Testis (tissue), 3 donors: Measurements from ENCODE around the gene PLIN4. TPM values are rescaled to one million over a fixed set of nuclear protein-coding genes. Genes with fewer than 3 reads are reported as not detected.

Source experiments
- DNase-seq: peaks from one replicate; pipeline ENCODE4 v3.0.0-alpha.2; 2019
- H3K27ac ChIP-seq, 2 donors: fragments of 200-600 bp; sonication (generic); one replicate each; pipeline ENCODE4 v1.5.1; 2019
- H3K27me3 ChIP-seq: fragments of 200-600 bp; sonication (generic); one replicate; pipeline ENCODE4 v1.5.1; 2019
- H3K36me3 ChIP-seq: fragments of 200-600 bp; sonication (generic); one replicate; pipeline ENCODE4 v1.5.1; 2017; ENCODE audit warnings: low read depth; ENCODE audit errors: missing control alignments
- H3K4me1 ChIP-seq: fragments of 200-600 bp; sonication (generic); one replicate; pipeline ENCODE4 v1.5.1; 2019
- H3K4me3 ChIP-seq, 2 donors: fragments of 200-600 bp; sonication (generic); one replicate each; pipeline ENCODE4 v1.5.1; 2017 to 2019
- H3K9me3 ChIP-seq: fragments of 200-600 bp; sonication (generic); one replicate; pipeline ENCODE4 v1.5.1; 2017
- POLR2A ChIP-seq: fragments of 450-650 bp; IDR thresholded peaks from one replicate; pipeline ENCODE4 v1.6.1; 2017; ENCODE audit warnings: antibody characterized with exemption, mild to moderate bottlenecking, moderate library complexity
- WGBS, 2 donors: methylation state at CpG; one replicate each; pipeline ENCODE4 v1.1.5; 2018; 5-methylcytosine and 5-hydroxymethylcytosine counted together
- intact Hi-C: fragments of 100-400 bp; cut with DNase I; formaldehyde crosslinking; loops from one replicate; pipeline ENCODE4 v1.15.1; 2023; ENCODE audit warnings: low total_unique reads
- polyA plus RNA-seq: library from polyadenylated mRNA; stranded (reverse); fragments of 350-450 nt; fragmentation: Illumina TruSeq; extraction: RNeasy Lipid Tissue Mini Kit (QIAGEN cat#74804); gene quantifications from one replicate; pipeline ENCODE4 v1.2.3, GENCODE V29; 2014; ENCODE audit warnings: low read depth, low replicate concordance; ENCODE audit not compliant: insufficient read depth
- total RNA-seq, 2 donors: library from RNA; depleted of rRNA; stranded (reverse); fragments of >200 nt; gene quantifications; one replicate each; pipeline ENCODE4 v1.2.3, GENCODE V29; 2016
- TF ChIP-seq, protein P1 (sequence below), 3 experiments: fragments of 450-650 bp in 2 of 3; fragments of 200-600 bp in 1 of 3; sonication (generic) in 1 of 3; IDR thresholded peaks; one replicate each; pipeline ENCODE4 v1.5.1; 2016 to 2019; ENCODE audit warnings: antibody characterized with exemption in 3 of 3, mild to moderate bottlenecking in 2 of 3, moderate library complexity in 1 of 3

The PLIN4 gene
- total and polyA plus RNA-seq, 3 donors from 2014 or later: 2.8 to 4.0 (median 3.7) TPM

GRCh38 chr19:4559569-4559968 lies 41.3 kb upstream of the PLIN4 start, which contains the start of gene SEMA6B:
Gene SEMA6B (minus strand): TSS chr19:4559684. CDS start chr19:4558457, 1,227 bp downstream.
- Histone ChIP-seq H3K9me3 (no peaks in the 10 kb centered on the region), H3K27me3 (no peaks in the 10 kb centered on the region), H3K36me3 (no peaks in the 10 kb centered on the region), H3K27ac (no peak within 1 kb of the TSS), H3K4me1 (no peaks in the 10 kb centered on the region), H3K4me3 (no peak within 1 kb of the TSS)
- intact Hi-C loops: no loop called here
- no peak for TF ChIP-seq POLR2A
- TF ChIP-seq, protein P1, sequence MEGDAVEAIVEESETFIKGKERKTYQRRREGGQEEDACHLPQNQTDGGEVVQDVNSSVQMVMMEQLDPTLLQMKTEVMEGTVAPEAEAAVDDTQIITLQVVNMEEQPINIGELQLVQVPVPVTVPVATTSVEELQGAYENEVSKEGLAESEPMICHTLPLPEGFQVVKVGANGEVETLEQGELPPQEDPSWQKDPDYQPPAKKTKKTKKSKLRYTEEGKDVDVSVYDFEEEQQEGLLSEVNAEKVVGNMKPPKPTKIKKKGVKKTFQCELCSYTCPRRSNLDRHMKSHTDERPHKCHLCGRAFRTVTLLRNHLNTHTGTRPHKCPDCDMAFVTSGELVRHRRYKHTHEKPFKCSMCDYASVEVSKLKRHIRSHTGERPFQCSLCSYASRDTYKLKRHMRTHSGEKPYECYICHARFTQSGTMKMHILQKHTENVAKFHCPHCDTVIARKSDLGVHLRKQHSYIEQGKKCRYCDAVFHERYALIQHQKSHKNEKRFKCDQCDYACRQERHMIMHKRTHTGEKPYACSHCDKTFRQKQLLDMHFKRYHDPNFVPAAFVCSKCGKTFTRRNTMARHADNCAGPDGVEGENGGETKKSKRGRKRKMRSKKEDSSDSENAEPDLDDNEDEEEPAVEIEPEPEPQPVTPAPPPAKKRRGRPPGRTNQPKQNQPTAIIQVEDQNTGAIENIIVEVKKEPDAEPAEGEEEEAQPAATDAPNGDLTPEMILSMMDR (IDR thresholded peaks at IDR 0.05): no peak
- no peak for DNase-seq
- 70 to 86% methylated on average over 13 of the region's 13 CpGs for WGBS, 2 donors

GRCh38 chr19:4557971-4558941 lies 40.0 kb upstream of the PLIN4 start:
- Histone ChIP-seq H3K27me3 (no peaks in the 10 kb centered on the region), H3K4me3 (no peak overlapping the region), H3K9me3 (no peaks in the 10 kb centered on the region), H3K36me3 (no peaks in the 10 kb centered on the region), H3K4me1 (no peaks in the 10 kb centered on the region), H3K27ac (no peak overlapping the region)
- DNase-seq: peak; percentile 50
- intact Hi-C loops: no loop called here
- 16 to 23% methylated on average over 31 to 44 of the region's 44 CpGs for WGBS, 2 donors
- TF ChIP-seq, protein P1 (IDR thresholded peaks at IDR 0.05): peak; percentile 90 to 99 (median 94)
- no peak for TF ChIP-seq POLR2A

DNA sequence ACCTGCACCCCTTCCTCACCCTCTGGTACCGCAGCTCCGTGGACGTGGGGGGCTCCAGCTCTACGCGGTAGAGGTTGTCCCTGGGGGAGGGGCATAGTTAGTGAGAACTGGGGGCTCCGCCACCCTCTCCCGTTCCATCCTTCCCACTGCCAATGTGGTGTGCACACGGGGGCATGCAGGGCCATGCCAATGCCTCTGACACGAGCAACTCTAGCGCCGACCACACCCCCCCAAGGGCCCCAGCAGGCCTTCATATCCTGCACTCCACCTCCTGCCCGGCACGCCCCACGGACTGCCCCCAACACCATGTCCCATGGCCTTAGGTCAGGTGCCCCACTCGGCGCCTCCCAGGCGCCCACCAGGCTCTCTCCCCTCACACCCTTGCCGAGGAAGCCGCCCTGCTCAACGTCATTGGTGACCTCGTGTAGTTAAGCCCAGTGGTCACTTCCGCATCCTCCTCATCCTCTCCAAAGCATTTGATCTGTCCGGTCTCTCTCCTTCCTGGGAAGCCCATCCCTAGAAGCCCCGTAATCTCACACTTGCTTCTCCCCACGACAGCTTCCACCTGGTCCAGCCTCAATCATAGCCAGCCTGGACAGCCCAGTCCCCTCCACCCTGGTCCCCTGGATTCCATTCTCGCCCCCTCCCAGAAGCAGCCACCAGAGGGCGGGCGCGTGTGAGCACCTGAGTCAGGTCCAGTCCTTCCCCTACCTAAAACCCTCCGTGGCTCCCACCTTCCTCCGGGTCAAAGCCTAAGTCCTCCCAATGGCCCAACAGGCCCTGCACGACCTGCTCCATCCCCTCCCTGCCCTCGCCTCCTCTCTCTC lies 39.1 kb upstream of the PLIN4 start:
- no peak overlapping the region for H3K4me3 ChIP-seq
- no peaks in the 10 kb centered on the region for H3K4me1 ChIP-seq
- H3K27ac ChIP-seq: no peak overlapping the region
- H3K9me3 ChIP-seq: no peaks in the 10 kb centered on the region
- WGBS, 2 donors: 49 to 57% methylated on average over 33 of the region's 33 CpGs
- intact Hi-C loops: no loop called here
- no peak for DNase-seq
- no peaks in the 10 kb centered on the region for H3K36me3 ChIP-seq
- TF ChIP-seq, protein P1 (IDR thresholded peaks at IDR 0.05): no peak
- TF ChIP-seq POLR2A: no peak
- no peaks in the 10 kb centered on the region for H3K27me3 ChIP-seq

DNA sequence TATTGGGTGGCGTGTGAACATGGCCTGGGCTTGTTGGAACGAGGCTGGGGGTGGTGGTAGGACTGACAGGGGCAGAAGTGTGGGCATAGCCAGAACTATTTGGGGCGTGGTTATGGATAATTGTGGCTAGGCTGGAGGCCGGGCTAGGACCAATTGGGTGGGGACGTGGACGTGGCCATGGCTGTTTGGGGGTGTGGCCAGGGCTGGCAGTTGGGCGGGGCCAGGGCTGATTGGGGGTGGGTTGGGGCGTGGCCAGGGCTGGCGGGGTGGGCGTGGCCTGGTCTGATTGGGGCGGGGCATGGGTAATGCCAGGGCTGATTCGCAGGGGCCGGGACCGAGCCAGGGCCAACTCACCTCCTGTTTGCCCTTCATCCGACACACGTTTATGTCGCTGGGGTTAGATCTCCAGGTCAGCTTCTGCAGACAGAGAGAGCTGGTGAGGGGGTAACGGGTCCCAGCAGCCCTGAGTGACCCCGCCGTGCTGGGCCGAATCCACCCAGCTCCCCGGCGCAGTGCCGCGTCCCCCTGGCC lies 38.4 kb upstream of the PLIN4 start:
- peak; percentile 73 for DNase-seq
- Histone ChIP-seq H3K27me3 (no peaks in the 10 kb centered on the region), H3K27ac (no peak overlapping the region), H3K36me3 (no peaks in the 10 kb centered on the region), H3K4me1 (no peaks in the 10 kb centered on the region), H3K4me3 (peak overlapping the region in 1 of 2 donors; percentile 23), H3K9me3 (no peaks in the 10 kb centered on the region)
- TF ChIP-seq POLR2A: no peak
- TF ChIP-seq, protein P1 (IDR thresholded peaks at IDR 0.05): no peak
- intact Hi-C loops: no loop called here
- 53 to 72% methylated on average over 15 to 25 of the region's 25 CpGs for WGBS, 2 donors
